Smooth muscle cell (in vitro differentiated cells): Measurements from ENCODE around the gene OSTN. TPM values are rescaled to one million over a fixed set of nuclear protein-coding genes. Genes with fewer than 3 reads are reported as not detected.

Experiments used
- DNase-seq: peaks from one replicate; lab custom pipeline; 2025; ENCODE audit not compliant: unreplicated experiment; lab: John Stamatoyannopoulos, UW
- H2AFZ ChIP-seq: fragments of 200-600 bp; sonication (generic); 2 replicates; pipeline ENCODE4 v1.6.0; 2016; ENCODE audit warnings: antibody characterized with exemption, low read depth, mild to moderate bottlenecking
- H3F3A ChIP-seq: fragments of 200-600 bp; sonication (generic); 2 replicates; pipeline ENCODE4 v1.6.0; 2017; ENCODE audit warnings: antibody characterized with exemption, low read depth
- H3K27ac ChIP-seq: fragments of 200-600 bp; sonication (generic); 2 replicates; pipeline ENCODE4 v1.5.1; 2016; ENCODE audit warnings: low read depth, mild to moderate bottlenecking
- H3K27me3 ChIP-seq: fragments of 200-600 bp; sonication (generic); 2 replicates; pipeline ENCODE4 v1.6.1; 2016; ENCODE audit warnings: low read depth, mild to moderate bottlenecking
- H3K36me3 ChIP-seq: fragments of 200-600 bp; sonication (generic); 2 replicates; pipeline ENCODE4 v1.5.1; 2016; ENCODE audit warnings: low read depth
- H3K4me1 ChIP-seq: fragments of 200-600 bp; sonication (generic); 2 replicates; pipeline ENCODE4 v1.5.1; 2016; ENCODE audit warnings: low read depth
- H3K4me2 ChIP-seq: fragments of 200-600 bp; sonication (generic); 2 replicates; pipeline ENCODE4 v1.6.0; 2016; ENCODE audit warnings: mild to moderate bottlenecking
- H3K4me3 ChIP-seq: fragments of 200-600 bp; sonication (generic); 2 replicates; pipeline ENCODE4 v1.5.1; 2016; ENCODE audit warnings: mild to moderate bottlenecking
- H3K79me2 ChIP-seq: fragments of 200-600 bp; sonication (generic); 2 replicates; pipeline ENCODE4 v1.6.0; 2016; ENCODE audit warnings: low read depth, mild to moderate bottlenecking
- H3K9ac ChIP-seq: fragments of 200-600 bp; sonication (generic); 2 replicates; pipeline ENCODE4 v1.6.0; 2016; ENCODE audit warnings: low read depth
- H3K9me3 ChIP-seq: fragments of 200-600 bp; sonication (generic); replicated peaks from 2 replicates; pipeline ENCODE4 v1.5.1; 2016; ENCODE audit warnings: low read depth
- H4K20me1 ChIP-seq: fragments of 200-600 bp; sonication (generic); 2 replicates; pipeline ENCODE4 v1.6.0; 2016; ENCODE audit warnings: low read depth
- CTCF ChIP-seq: fragments of 200-600 bp; sonication (generic); IDR thresholded peaks from 2 replicates; pipeline ENCODE4 v1.5.1; 2017; ENCODE audit warnings: borderline replicate concordance, mild to moderate bottlenecking, antibody characterized with exemption; ENCODE audit not compliant: insufficient read depth, poor library complexity, severe bottlenecking
- WGBS: methylation state at CpG from one replicate; pipeline ENCODE4 v1.1.7; 2016; ENCODE audit warnings: low lambda C conversion rate; 5-methylcytosine and 5-hydroxymethylcytosine counted together
- polyA plus RNA-seq: library from polyadenylated mRNA; unstranded; fragments of >200 nt; fragmentation: Nextera tagmentation; extraction: Ambion mirVana; gene quantifications from 2 replicates; pipeline ENCODE4 v1.2.1, GENCODE V29; 2016
- total RNA-seq: library from RNA; depleted of rRNA; stranded (reverse); fragments of >200 nt; gene quantifications from 2 replicates; pipeline ENCODE4 v1.2.3, GENCODE V29; 2014

Gene OSTN
- total and polyA plus RNA-seq, 2 experiments from 2014 or later: 0.40 to 1.3 TPM

GRCh38 chr3:191314109-191314728, 115.2 kb downstream of the OSTN start:
- Histone ChIP-seq H3K4me2 (no peak overlapping the region), H3K9me3 (no peaks in the 10 kb centered on the region), H3K27me3 (no peaks in the 10 kb centered on the region), H3K4me1 (no peaks in the 10 kb centered on the region), H3K79me2 (no peaks in the 10 kb centered on the region), H3K36me3 (no peaks in the 10 kb centered on the region), H3K9ac (no peak overlapping the region), H3K4me3 (no peak overlapping the region), H2AFZ (no peak overlapping the region), H3F3A (no peaks in the 10 kb centered on the region), H3K27ac (no peak overlapping the region), H4K20me1 (no peaks in the 10 kb centered on the region)
- DNase-seq: no peak
- no peak for TF ChIP-seq CTCF
- WGBS: 79% methylated on average over 5 of the region's 5 CpGs

Other genes with a start within 250 kb of the OSTN start
- 53.9 and 58.7 TPM in 2 replicates for gene CCDC50, start 130.2 kb downstream of the OSTN start, total RNA-seq
- 31.7 and 42.9 TPM in 2 replicates for gene CCDC50, start 130.2 kb downstream of the OSTN start, polyA plus RNA-seq
- gene UTS2B, start 131.3 kb downstream of the OSTN start, total RNA-seq: 0.13 and 1.1 TPM in 2 replicates
- gene UTS2B, start 131.3 kb downstream of the OSTN start, polyA plus RNA-seq: 0.56 TPM in 1 of 2 replicates, not detected in the other